Testis (tissue), 2 donors: ENCODE results near the gene MRPL19.

Experiments used
- POLR2A ChIP-seq: fragments of 450-650 bp; IDR thresholded peaks from one replicate; pipeline ENCODE4 v1.6.1; 2017; ENCODE audit warnings: antibody characterized with exemption, mild to moderate bottlenecking, moderate library complexity
- TF ChIP-seq, protein P1 (sequence below), 3 experiments: fragments of 450-650 bp in 2 of 3; fragments of 200-600 bp in 1 of 3; sonication (generic) in 1 of 3; IDR thresholded peaks; one replicate each; pipeline ENCODE4 v1.5.1; 2016 to 2019; ENCODE audit warnings: antibody characterized with exemption in 3 of 3, mild to moderate bottlenecking in 2 of 3, moderate library complexity in 1 of 3

DNA sequence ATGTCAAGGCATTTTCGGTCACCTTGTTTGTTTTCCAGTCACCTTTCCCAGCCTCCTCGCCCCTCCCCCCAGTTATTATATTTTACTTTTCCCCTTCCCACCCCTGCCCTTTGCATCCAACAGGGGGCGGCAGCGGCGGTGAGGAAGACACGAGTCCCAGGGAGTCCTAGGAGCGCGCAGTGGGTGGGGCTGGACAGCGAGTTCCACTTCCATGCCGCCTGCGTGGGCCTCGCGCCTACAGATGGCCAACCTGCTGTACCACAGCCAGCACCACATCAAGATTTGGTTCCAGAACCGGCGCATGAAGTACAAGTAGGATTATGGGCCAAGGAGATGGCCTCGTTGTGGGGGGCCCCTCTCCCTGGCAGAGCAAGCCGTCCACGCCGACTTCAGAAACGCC, 48.6 kb upstream of the MRPL19 start:
- no peak for TF ChIP-seq POLR2A
- TF ChIP-seq, protein P1, sequence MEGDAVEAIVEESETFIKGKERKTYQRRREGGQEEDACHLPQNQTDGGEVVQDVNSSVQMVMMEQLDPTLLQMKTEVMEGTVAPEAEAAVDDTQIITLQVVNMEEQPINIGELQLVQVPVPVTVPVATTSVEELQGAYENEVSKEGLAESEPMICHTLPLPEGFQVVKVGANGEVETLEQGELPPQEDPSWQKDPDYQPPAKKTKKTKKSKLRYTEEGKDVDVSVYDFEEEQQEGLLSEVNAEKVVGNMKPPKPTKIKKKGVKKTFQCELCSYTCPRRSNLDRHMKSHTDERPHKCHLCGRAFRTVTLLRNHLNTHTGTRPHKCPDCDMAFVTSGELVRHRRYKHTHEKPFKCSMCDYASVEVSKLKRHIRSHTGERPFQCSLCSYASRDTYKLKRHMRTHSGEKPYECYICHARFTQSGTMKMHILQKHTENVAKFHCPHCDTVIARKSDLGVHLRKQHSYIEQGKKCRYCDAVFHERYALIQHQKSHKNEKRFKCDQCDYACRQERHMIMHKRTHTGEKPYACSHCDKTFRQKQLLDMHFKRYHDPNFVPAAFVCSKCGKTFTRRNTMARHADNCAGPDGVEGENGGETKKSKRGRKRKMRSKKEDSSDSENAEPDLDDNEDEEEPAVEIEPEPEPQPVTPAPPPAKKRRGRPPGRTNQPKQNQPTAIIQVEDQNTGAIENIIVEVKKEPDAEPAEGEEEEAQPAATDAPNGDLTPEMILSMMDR (IDR thresholded peaks at IDR 0.05): no peak
